HEK293 (cell line): ENCODE measurements around the gene PFKL.

ENCODE experiments used
- GLI2 ChIP-seq: fragments of 450-650 bp; formaldehyde crosslinking; IDR thresholded peaks from 2 replicates; pipeline ENCODE4; 2017; ENCODE audit warnings: missing biosample characterization, missing genetic modification characterization, low read depth, borderline replicate concordance
- KLF1 ChIP-seq: fragments of 450-650 bp; formaldehyde crosslinking; IDR thresholded peaks from 2 replicates; pipeline ENCODE4 v1.5.1; 2016; ENCODE audit warnings: missing biosample characterization, missing genetic modification characterization
- KLF17 ChIP-seq: fragments of 450-650 bp; formaldehyde crosslinking; IDR thresholded peaks from 2 replicates; pipeline ENCODE4 v1.5.1; 2016; ENCODE audit warnings: missing biosample characterization, missing genetic modification characterization
- KLF8 ChIP-seq: fragments of 450-650 bp; formaldehyde crosslinking; IDR thresholded peaks from 2 replicates; pipeline ENCODE4 v1.5.1; 2016; ENCODE audit warnings: missing biosample characterization, missing genetic modification characterization
- RBAK ChIP-seq: fragments of 450-650 bp; formaldehyde crosslinking; IDR thresholded peaks from 2 replicates; pipeline ENCODE4 v1.5.1; 2016; ENCODE audit warnings: missing biosample characterization, missing genetic modification characterization
- SP3 ChIP-seq: fragments of 450-650 bp; formaldehyde crosslinking; IDR thresholded peaks from 2 replicates; pipeline ENCODE4 v1.5.1; 2016; ENCODE audit warnings: missing biosample characterization, missing genetic modification characterization
- TSHZ1 ChIP-seq: fragments of 450-650 bp; formaldehyde crosslinking; IDR thresholded peaks from 2 replicates; pipeline ENCODE4 v1.5.1; 2016; ENCODE audit warnings: missing biosample characterization, missing genetic modification characterization, borderline replicate concordance
- ZBTB11 ChIP-seq: fragments of 450-650 bp; formaldehyde crosslinking; conservative IDR thresholded peaks from 2 replicates; pipeline ENCODE4 v1.5.1; 2016; ENCODE audit warnings: low read depth, missing biosample characterization, missing genetic modification characterization
- ZBTB26 ChIP-seq: fragments of 450-650 bp; formaldehyde crosslinking; optimal IDR thresholded peaks from 2 replicates; pipeline ENCODE3; 2016; ENCODE audit warnings: missing biosample characterization, mild to moderate bottlenecking, missing genetic modification characterization
- ZBTB49 ChIP-seq: fragments of 450-650 bp; formaldehyde crosslinking; IDR thresholded peaks from 2 replicates; pipeline ENCODE4 v1.5.1; 2016; ENCODE audit warnings: missing biosample characterization, missing genetic modification characterization, low read depth
- ZNF138 ChIP-seq: fragments of 450-650 bp; formaldehyde crosslinking; IDR thresholded peaks from 2 replicates; pipeline ENCODE4 v1.5.1; 2016; ENCODE audit warnings: missing biosample characterization, missing genetic modification characterization, borderline replicate concordance
- ZNF2 ChIP-seq: fragments of 450-650 bp; formaldehyde crosslinking; IDR thresholded peaks from 2 replicates; pipeline ENCODE4 v1.5.1; 2016; ENCODE audit warnings: missing biosample characterization, missing genetic modification characterization
- ZNF211 ChIP-seq: fragments of 450-650 bp; formaldehyde crosslinking; IDR thresholded peaks from 2 replicates; pipeline ENCODE4 v1.5.1; 2016; ENCODE audit warnings: low read depth, missing biosample characterization, missing genetic modification characterization
- ZNF23 ChIP-seq: fragments of 450-650 bp; formaldehyde crosslinking; IDR thresholded peaks from 2 replicates; pipeline ENCODE4 v1.5.1; 2016; ENCODE audit warnings: missing biosample characterization, missing genetic modification characterization, borderline replicate concordance
- ZNF26 ChIP-seq: fragments of 450-650 bp; formaldehyde crosslinking; IDR thresholded peaks from 2 replicates; pipeline ENCODE4 v1.5.1; 2016; ENCODE audit warnings: missing biosample characterization, missing genetic modification characterization
- ZNF292 ChIP-seq: fragments of 450-650 bp; formaldehyde crosslinking; IDR thresholded peaks from 2 replicates; pipeline ENCODE4 v1.5.1; 2016; ENCODE audit warnings: low read depth, missing biosample characterization, missing genetic modification characterization, borderline replicate concordance
- ZNF350 ChIP-seq: fragments of 450-650 bp; formaldehyde crosslinking; IDR thresholded peaks from 2 replicates; pipeline ENCODE4 v1.5.0; 2017; ENCODE audit warnings: missing biosample characterization, mild to moderate bottlenecking, missing genetic modification characterization
- ZNF366 ChIP-seq: fragments of 450-650 bp; formaldehyde crosslinking; conservative IDR thresholded peaks from 2 replicates; pipeline ENCODE4 v1.5.1; 2016; ENCODE audit warnings: missing biosample characterization, missing genetic modification characterization
- ZNF514 ChIP-seq: fragments of 450-650 bp; formaldehyde crosslinking; IDR thresholded peaks from 2 replicates; pipeline ENCODE4 v1.5.1; 2016; ENCODE audit warnings: missing biosample characterization, missing genetic modification characterization
- ZNF548 ChIP-seq: fragments of 450-650 bp; formaldehyde crosslinking; IDR thresholded peaks from 2 replicates; pipeline ENCODE4 v1.5.1; 2016; ENCODE audit warnings: missing biosample characterization, missing genetic modification characterization
- ZNF571 ChIP-seq: fragments of 450-650 bp; formaldehyde crosslinking; IDR thresholded peaks from 2 replicates; pipeline ENCODE4 v1.5.0; 2017; ENCODE audit warnings: missing biosample characterization, missing genetic modification characterization
- ZNF580 ChIP-seq: fragments of 450-650 bp; formaldehyde crosslinking; IDR thresholded peaks from 2 replicates; pipeline ENCODE4 v1.5.1; 2016; ENCODE audit warnings: missing biosample characterization, missing genetic modification characterization
- ZNF623 ChIP-seq: fragments of 450-650 bp; formaldehyde crosslinking; IDR thresholded peaks from 2 replicates; pipeline ENCODE4 v1.5.1; 2016; ENCODE audit warnings: missing biosample characterization, missing genetic modification characterization
- ZSCAN30 ChIP-seq: fragments of 450-650 bp; IDR thresholded peaks from 2 replicates; pipeline ENCODE4 v1.5.1; 2018; ENCODE audit warnings: missing biosample characterization, mild to moderate bottlenecking, missing genetic modification characterization, moderate library complexity

The PFKL gene

GRCh38 chr21:44300262-44300959 lies 558 bp downstream of the PFKL start (continued):
- TF ChIP-seq ZBTB11 (tag by site-specific recombination) (peak; percentile 58), GLI2 (tag by site-specific recombination) (no peak), ZNF23 (tag by site-specific recombination) (no peak), ZBTB26 (tag by site-specific recombination) (peak; percentile 51), ZBTB49 (no peak), ZNF548 (tag by site-specific recombination) (no peak), KLF17 (peak; percentile 24; the same call in 1 of the 2 replicates), ZNF350 (tag by site-specific recombination) (no peak), ZNF580 (tag by site-specific recombination) (no peak), ZNF292 (tag by site-specific recombination) (no peak), ZNF211 (tag by site-specific recombination) (no peak), ZSCAN30 (tag by site-specific recombination) (no peak), TSHZ1 (tag by site-specific recombination) (no peak), ZNF366 (tag by site-specific recombination) (no peak), ZNF514 (tag by site-specific recombination) (no peak), ZNF2 (tag by site-specific recombination) (no peak), ZNF571 (no peak), ZNF138 (tag by site-specific recombination) (no peak), KLF8 (peak; percentile 95), RBAK (tag by site-specific recombination) (no peak), SP3 (tag by site-specific recombination) (peak; percentile 94), KLF1 (peak; percentile 77), ZNF623 (tag by site-specific recombination) (no peak), ZNF26 (tag by site-specific recombination) (no peak)
